H1 (cell line): ENCODE results near the gene GPC2. TPM values are rescaled to one million over a fixed set of nuclear protein-coding genes. Genes with fewer than 3 reads are reported as not detected.
"Not testable (repeated sequence)": the region's sequence is repeated elsewhere in the genome, so short reads cannot be mapped to it uniquely, and the experiment has no call there.

Experiments used
- CTCF ChIA-PET: fragments of 300-600 bp; sonication (Branson Sonifier 250); formaldehyde crosslinking; loops from one replicate; lab custom pipeline; 2021; ENCODE audit not compliant: partially characterized antibody; lab: Charles Lee
- POLR2A ChIA-PET: fragments of 300-600 bp; sonication (Branson Sonifier 250); formaldehyde crosslinking; loops from one replicate; lab custom pipeline; 2021; ENCODE audit warnings: inconsistent platforms; ENCODE audit not compliant: partially characterized antibody; lab: Charles Lee
- DNase-seq, 2 experiments: peaks; one replicate each; pipeline versions ENCODE4 v3.0.0 to v3.0.0-alpha.2; 2010 to 2022; ENCODE audit warnings: low spot score in 2 of 2, low read depth in 1 of 2, mixed read lengths in 1 of 2
- FAIRE-seq: peaks from 2 replicates; lab custom pipeline; 2011; peaks lifted over from hg19 to GRCh38; lab: Jason Lieb, UNC
- H2AFZ ChIP-seq: 2 replicates; pipeline ENCODE4 v1.8.1; 2012; ENCODE audit warnings: low read length, inconsistent platforms
- H2AK5ac ChIP-seq: 2 replicates; pipeline ENCODE4 v1.6.1; 2013; ENCODE audit warnings: low read depth, low read length
- H2BK120ac ChIP-seq: replicated peaks from 2 replicates; pipeline ENCODE3; 2013; ENCODE audit warnings: low read depth, low read length, inconsistent platforms
- H2BK12ac ChIP-seq: 2 replicates; pipeline ENCODE4 v1.6.1; 2013; ENCODE audit warnings: low read depth, low read length
- H2BK15ac ChIP-seq: 2 replicates; pipeline ENCODE4 v1.6.1; 2013; ENCODE audit warnings: low read length
- H2BK20ac ChIP-seq: 2 replicates; pipeline ENCODE4 v1.6.1; 2013; ENCODE audit warnings: low read length
- H2BK5ac ChIP-seq: 2 replicates; pipeline ENCODE4 v1.6.1; 2013; ENCODE audit warnings: low read depth, low read length
- H3K14ac ChIP-seq: 2 replicates; pipeline ENCODE4 v1.6.1; 2013; ENCODE audit warnings: inconsistent platforms; ENCODE audit not compliant: insufficient read length
- H3K18ac ChIP-seq: 2 replicates; pipeline ENCODE4 v1.6.1; 2013; ENCODE audit warnings: low read length; ENCODE audit errors: extremely low read depth
- H3K23ac ChIP-seq: 2 replicates; pipeline ENCODE4 v1.6.1; 2013; ENCODE audit warnings: inconsistent platforms; ENCODE audit not compliant: insufficient read length
- H3K23me2 ChIP-seq: 2 replicates; pipeline ENCODE4 v1.6.1; 2013; ENCODE audit warnings: low read depth, low read length
- H3K27ac ChIP-seq: 2 replicates; pipeline ENCODE4 v1.6.1; 2011; ENCODE audit warnings: low read depth, low read length, inconsistent platforms
- H3K27me3 ChIP-seq, 4 experiments: replicated peaks in 1 of 4; 1 replicate in 1 of 4; 2 replicates in 3 of 4; pipeline versions ENCODE4 v1.6.1 to v1.8.1; 2011 to 2013; ENCODE audit warnings: low read length in 3 of 4, mild to moderate bottlenecking in 3 of 4, inconsistent platforms in 2 of 4, mixed read lengths in 2 of 4, moderate library complexity in 1 of 4; ENCODE audit not compliant: control insufficient read depth in 3 of 4, insufficient read depth in 3 of 4; ENCODE audit errors: extremely low read depth in 1 of 4
- H3K36me3 ChIP-seq, 4 experiments: 2 replicates each; pipeline versions ENCODE4 v1.6.1 to v1.8.1; 2011 to 2013; ENCODE audit warnings: mild to moderate bottlenecking in 4 of 4, low read length in 3 of 4, moderate library complexity in 2 of 4, control low read depth in 1 of 4, inconsistent platforms in 1 of 4; ENCODE audit not compliant: insufficient read depth in 4 of 4, control insufficient read depth in 2 of 4
- H3K4ac ChIP-seq: replicated peaks from 2 replicates; pipeline ENCODE3; 2013; ENCODE audit warnings: low read length, low read depth, mixed read lengths, inconsistent platforms; ENCODE audit not compliant: insufficient read length
- H3K4me1 ChIP-seq, 4 experiments: replicated peaks in 1 of 4; 1 replicate in 1 of 4; 2 replicates in 3 of 4; pipeline versions ENCODE4 v1.6.1 to v1.8.1; 2011 to 2013; ENCODE audit warnings: low read length in 3 of 4, inconsistent platforms in 2 of 4, mixed read lengths in 1 of 4; ENCODE audit not compliant: insufficient read depth in 4 of 4, control insufficient read depth in 3 of 4
- H3K4me2 ChIP-seq, 2 experiments: 2 replicates each; pipeline versions ENCODE4 v1.6.1 to v1.8.1; 2011 to 2013; ENCODE audit warnings: low read depth in 2 of 2, low read length in 2 of 2, control low read depth in 1 of 2, inconsistent platforms in 1 of 2, mild to moderate bottlenecking in 1 of 2; ENCODE audit not compliant: insufficient read depth in 1 of 2
- H3K4me3 ChIP-seq, 4 experiments: fragments of 200-600, 300-600 bp in 1 of 4; sonication (generic), shearing (Covaris generic), sonication (Bioruptor Twin) in 1 of 4; 2 replicates each; pipeline versions ENCODE4 v1.5.1 to v1.8.1; 2011 to 2016; ENCODE audit warnings: low read length in 4 of 4, low read depth in 3 of 4, control low read depth in 2 of 4, inconsistent platforms in 2 of 4, mild to moderate bottlenecking in 2 of 4, mixed read lengths in 1 of 4, moderate library complexity in 1 of 4; ENCODE audit not compliant: insufficient read depth in 2 of 4; ENCODE audit errors: extremely low read depth in 1 of 4
- H3K56ac ChIP-seq: replicated peaks from 2 replicates; pipeline ENCODE3; 2013; ENCODE audit warnings: low read depth, mild to moderate bottlenecking, mixed read lengths, low read length, inconsistent platforms; ENCODE audit not compliant: insufficient read length
- H3K79me1 ChIP-seq: 2 replicates; pipeline ENCODE4 v1.6.1; 2013; ENCODE audit warnings: low read depth, low read length, control low read depth
- H3K79me2 ChIP-seq, 2 experiments: 2 replicates each; pipeline versions ENCODE4 v1.6.1 to v1.8.1; 2012 to 2013; ENCODE audit warnings: low read length in 2 of 2, mild to moderate bottlenecking in 2 of 2, inconsistent platforms in 1 of 2; ENCODE audit not compliant: insufficient read depth in 2 of 2, control insufficient read depth in 1 of 2
- H3K9ac ChIP-seq, 4 experiments: replicated peaks in 1 of 4; 1 replicate in 1 of 4; 2 replicates in 3 of 4; pipeline versions ENCODE4 v1.6.1 to v1.8.1; 2011 to 2013; ENCODE audit warnings: low read depth in 3 of 4, low read length in 3 of 4, control low read depth in 2 of 4, mild to moderate bottlenecking in 2 of 4, moderate library complexity in 2 of 4, inconsistent platforms in 1 of 4; ENCODE audit errors: extremely low read depth in 1 of 4
- H3K9me3 ChIP-seq, 2 experiments: 2 replicates each; pipeline versions ENCODE4 v1.6.1 to v1.8.1; 2012 to 2013; ENCODE audit warnings: mild to moderate bottlenecking in 2 of 2, moderate library complexity in 2 of 2, control low read depth in 1 of 2, inconsistent platforms in 1 of 2, low read depth in 1 of 2, low read length in 1 of 2, mixed read lengths in 1 of 2; ENCODE audit not compliant: insufficient read depth in 2 of 2
- H4K20me1 ChIP-seq, 2 experiments: replicated peaks in 1 of 2; 2 replicates each; pipeline versions ENCODE3 to v1.8.1; 2011 to 2013; ENCODE audit warnings: inconsistent platforms in 2 of 2, low read length in 2 of 2, mild to moderate bottlenecking in 1 of 2; ENCODE audit not compliant: insufficient read depth in 2 of 2, control insufficient read depth in 1 of 2
- H4K5ac ChIP-seq: 2 replicates; pipeline ENCODE4 v1.6.1; 2013; ENCODE audit warnings: low read length, low read depth, mixed read lengths, inconsistent platforms; ENCODE audit not compliant: insufficient read length
- H4K8ac ChIP-seq: 2 replicates; pipeline ENCODE4 v1.8.0; 2013; ENCODE audit warnings: mild to moderate bottlenecking, moderate library complexity, low read length, inconsistent platforms; ENCODE audit not compliant: insufficient read depth; ENCODE audit errors: extremely low read depth
- H4K91ac ChIP-seq: replicated peaks from 2 replicates; pipeline ENCODE3; 2013; ENCODE audit warnings: low read length, mixed read lengths, inconsistent platforms; ENCODE audit not compliant: insufficient read length
- WGBS, 2 experiments: shearing (Covaris generic) in 1 of 2; methylation state at CpG; one replicate each; pipeline versions ENCODE4 v1.1.6 to v1.1.7; 2013 to 2015; ENCODE audit warnings: low lambda C conversion rate in 2 of 2, mixed read lengths in 2 of 2, inconsistent platforms in 1 of 2, low coverage in 1 of 2, missing lambda C conversion rate in 1 of 2; ENCODE audit not compliant: insufficient replicate concordance in 2 of 2, insufficient coverage in 1 of 2, insufficient read length in 1 of 2; ENCODE audit errors: extremely low coverage in 1 of 2, missing lambda C conversion rate in 1 of 2; 5-methylcytosine and 5-hydroxymethylcytosine counted together
- polyA plus RNA-seq, 7 experiments: library from polyadenylated mRNA; depleted of rRNA in 3 of 7; stranded (reverse) in 5 of 7; unstranded in 2 of 7; fragments of >200 nt in 5 of 7; fragments of 200-250 nt in 2 of 7; gene quantifications; 1 replicate in 5 of 7; 2 replicates in 1 of 7; 4 replicates in 1 of 7; pipeline versions ENCODE4 v1.2.1 to v1.2.3, GENCODE V29; 2011 to 2013; ENCODE audit warnings: missing spikeins in 2 of 7, mixed read lengths in 2 of 7
- total RNA-seq: library from RNA; stranded (reverse); fragmentation: NEBNext Ultra II Directional; extraction: Animal tissue kit (Norgen Biotek cat#: 25700); gene quantifications from 2 replicates; pipeline ENCODE4 v1.2.1, GENCODE V29; 2021

Gene GPC2
- total and polyA plus RNA-seq, 2 of the 8 experiments (the other 6 are each of a cell fraction or from before 2014, with no cell fraction given): 25.3 to 44.8 TPM

DNA sequence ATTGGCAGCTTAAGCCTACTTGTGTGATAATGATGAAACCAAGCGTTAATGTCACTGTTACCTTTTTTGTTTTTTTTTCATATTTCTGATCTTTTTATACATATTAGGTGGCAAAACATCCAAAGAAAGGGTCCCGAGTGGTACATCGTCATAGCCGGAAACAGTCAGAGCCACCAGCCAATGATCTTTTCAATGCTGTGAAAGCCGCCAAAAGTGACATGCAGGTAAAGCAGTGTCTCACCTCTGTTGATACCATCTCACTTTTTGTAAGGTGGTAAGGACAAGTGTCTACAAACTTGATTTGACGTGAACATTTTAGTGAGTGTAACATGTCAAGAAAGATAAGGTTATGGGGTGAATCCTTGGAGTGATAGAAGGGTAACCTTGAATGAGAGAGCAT lies 5.4 kb upstream of the GPC2 start:
- not testable (repeated sequence) for H2BK120ac ChIP-seq, H4K91ac ChIP-seq, H2BK15ac ChIP-seq, H4K20me1 ChIP-seq, H3K9ac ChIP-seq, H2AFZ ChIP-seq, H3K27ac ChIP-seq, H3K4me1 ChIP-seq, H3K9me3 ChIP-seq, H3K4me2 ChIP-seq, H2BK5ac ChIP-seq, H3K4me3 ChIP-seq, H4K8ac ChIP-seq, FAIRE-seq, H2BK12ac ChIP-seq, H2BK20ac ChIP-seq, H3K79me2 ChIP-seq, H3K36me3 ChIP-seq, H3K4ac ChIP-seq, H3K23ac ChIP-seq, DNase-seq, H3K18ac ChIP-seq, H3K79me1 ChIP-seq, H3K23me2 ChIP-seq, H3K56ac ChIP-seq, H2AK5ac ChIP-seq, H4K5ac ChIP-seq, H3K14ac ChIP-seq
- WGBS, 2 experiments: 82% methylated on average over 6 of the region's 6 CpGs; no CpG with 5 or more reads in 1 of the 2 experiments
- H3K27me3 ChIP-seq: peaks cover 0 to 13% (median 9%) of the 10 kb centered on the region in 4 experiments; a peak in 6 of 7 replicates
- CTCF ChIA-PET: interaction anchor here (1.0 to 2.3 kb wide), 5 partner anchors 11 to 50 kb away, joined by 3 to 15 read pairs (median 4); partner anchors contain the start of gene PVRIG
- POLR2A ChIA-PET: interaction anchor here (0.7 to 4.6 kb wide), 2 partner anchors 11 to 18 kb away, joined by 3 to 10 read pairs; no protein-coding TSS in a partner anchor

DNA sequence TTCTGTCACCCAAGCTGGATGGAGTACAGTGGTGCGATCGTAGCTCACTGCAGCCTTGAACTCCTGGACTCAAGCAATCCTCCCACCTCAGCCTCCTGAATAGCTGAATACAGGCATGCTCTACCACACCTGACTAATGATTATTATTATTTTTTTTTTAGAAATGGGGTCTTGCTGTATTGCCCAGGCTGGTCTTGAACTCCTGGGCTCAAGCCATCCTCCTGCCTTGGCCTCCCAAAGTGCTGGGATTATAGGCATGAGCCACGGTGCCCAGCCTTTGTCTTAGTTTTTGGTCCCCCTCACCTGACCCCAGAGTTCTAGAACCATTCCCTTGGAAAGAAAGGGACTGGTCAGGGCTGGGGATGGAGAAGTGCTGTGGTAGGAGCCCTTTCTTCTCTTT lies 2.9 kb upstream of the GPC2 start:
- H2BK12ac ChIP-seq, H3K9ac ChIP-seq, H2AFZ ChIP-seq, H3K79me1 ChIP-seq, H3K9me3 ChIP-seq, H2BK5ac ChIP-seq, H3K4me1 ChIP-seq, H3K4me3 ChIP-seq, H4K8ac ChIP-seq, H3K18ac ChIP-seq, H3K56ac ChIP-seq, H3K4me2 ChIP-seq, H3K27ac ChIP-seq, H2BK120ac ChIP-seq, H2AK5ac ChIP-seq, H3K4ac ChIP-seq, H2BK20ac ChIP-seq, H4K91ac ChIP-seq, H3K36me3 ChIP-seq, H3K14ac ChIP-seq, H2BK15ac ChIP-seq, H4K5ac ChIP-seq, FAIRE-seq, H3K23ac ChIP-seq, DNase-seq, H3K79me2 ChIP-seq, H3K23me2 ChIP-seq: not testable (repeated sequence)
- peaks cover 0 to 12% of the 10 kb centered on the region in 2 experiments for H4K20me1 ChIP-seq
- ChIA-PET POLR2A (interaction anchor here (0.7 to 1.4 kb wide), 4 partner anchors 9 to 79 kb away, joined by 3 to 4 read pairs (median 3); partner anchors contain the start of genes AP4M1 and MCM7), CTCF (interaction anchor here (0.6 to 2.5 kb wide), 5 partner anchors 11 to 188 kb away, joined by 3 to 13 read pairs (median 6); partner anchors contain the start of gene GAL3ST4)
- H3K27me3 ChIP-seq: peaks cover 0 to 13% (median 9%) of the 10 kb centered on the region in 4 experiments; a peak in 6 of 7 replicates
- WGBS, 2 experiments: 97% methylated on average over 2 of the region's 3 CpGs; no CpG with 5 or more reads in 1 of the 2 experiments
